ENCODE data around the gene YEATS2.

GRCh38 chr3:183688874-183689273 lies 8.7 kb upstream of the YEATS2 start:
- TF ChIP-seq, protein P1, sequence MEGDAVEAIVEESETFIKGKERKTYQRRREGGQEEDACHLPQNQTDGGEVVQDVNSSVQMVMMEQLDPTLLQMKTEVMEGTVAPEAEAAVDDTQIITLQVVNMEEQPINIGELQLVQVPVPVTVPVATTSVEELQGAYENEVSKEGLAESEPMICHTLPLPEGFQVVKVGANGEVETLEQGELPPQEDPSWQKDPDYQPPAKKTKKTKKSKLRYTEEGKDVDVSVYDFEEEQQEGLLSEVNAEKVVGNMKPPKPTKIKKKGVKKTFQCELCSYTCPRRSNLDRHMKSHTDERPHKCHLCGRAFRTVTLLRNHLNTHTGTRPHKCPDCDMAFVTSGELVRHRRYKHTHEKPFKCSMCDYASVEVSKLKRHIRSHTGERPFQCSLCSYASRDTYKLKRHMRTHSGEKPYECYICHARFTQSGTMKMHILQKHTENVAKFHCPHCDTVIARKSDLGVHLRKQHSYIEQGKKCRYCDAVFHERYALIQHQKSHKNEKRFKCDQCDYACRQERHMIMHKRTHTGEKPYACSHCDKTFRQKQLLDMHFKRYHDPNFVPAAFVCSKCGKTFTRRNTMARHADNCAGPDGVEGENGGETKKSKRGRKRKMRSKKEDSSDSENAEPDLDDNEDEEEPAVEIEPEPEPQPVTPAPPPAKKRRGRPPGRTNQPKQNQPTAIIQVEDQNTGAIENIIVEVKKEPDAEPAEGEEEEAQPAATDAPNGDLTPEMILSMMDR (conservative IDR thresholded peaks at IDR 0.05; ENCODE audit: low read length) = no peak
- no peak for TF ChIP-seq EZH2phosphoT487 (IDR thresholded peaks at IDR 0.05; ENCODE audit: borderline replicate concordance, low read depth, low read length)

Measured in OCI-LY7 (cell line).